H9 (cell line): ENCODE measurements around the gene NXPH3. TPM values are rescaled to one million over a fixed set of nuclear protein-coding genes. Genes with fewer than 3 reads are reported as not detected.

Source experiments
- DNase-seq: peaks from one replicate; pipeline ENCODE4 v3.0.0-alpha.2; 2017
- H2AFZ ChIP-seq: one replicate; pipeline ENCODE4 v1.6.1; 2013; ENCODE audit warnings: mild to moderate bottlenecking, low read length, control low read depth, moderate library complexity
- H2AK5ac ChIP-seq: 2 replicates; pipeline ENCODE4 v1.6.1; 2013; ENCODE audit warnings: low read length, control low read depth, mixed read lengths; ENCODE audit not compliant: insufficient read length
- H2BK120ac ChIP-seq: one replicate; pipeline ENCODE4 v1.6.1; 2013; ENCODE audit warnings: low read depth, mild to moderate bottlenecking, low read length, control low read depth, inconsistent platforms; ENCODE audit not compliant: poor library complexity, severe bottlenecking
- H2BK12ac ChIP-seq: 2 replicates; pipeline ENCODE4 v1.6.1; 2013; ENCODE audit warnings: low read length, control low read depth, mixed read lengths, low read depth; ENCODE audit not compliant: insufficient read length
- H2BK15ac ChIP-seq: 2 replicates; pipeline ENCODE4 v1.6.1; 2013; ENCODE audit warnings: low read depth, low read length, control low read depth
- H2BK20ac ChIP-seq: one replicate; pipeline ENCODE4 v1.6.1; 2013; ENCODE audit warnings: low read depth, mild to moderate bottlenecking, low read length, control low read depth, inconsistent platforms; ENCODE audit not compliant: poor library complexity, severe bottlenecking
- H2BK5ac ChIP-seq: 2 replicates; pipeline ENCODE4 v1.6.1; 2013; ENCODE audit warnings: low read length, control low read depth, mixed read lengths; ENCODE audit not compliant: insufficient read length
- H3K14ac ChIP-seq: 2 replicates; pipeline ENCODE4 v1.6.1; 2013; ENCODE audit warnings: low read length, control low read depth; ENCODE audit not compliant: insufficient read depth
- H3K18ac ChIP-seq: 2 replicates; pipeline ENCODE4 v1.6.1; 2013; ENCODE audit warnings: low read depth, mild to moderate bottlenecking, mixed read lengths, low read length, control low read depth; ENCODE audit not compliant: insufficient read length
- H3K23ac ChIP-seq: 2 replicates; pipeline ENCODE4 v1.6.1; 2013; ENCODE audit warnings: low read length, control low read depth, mixed read lengths, low read depth; ENCODE audit not compliant: insufficient read length
- H3K23me2 ChIP-seq: 2 replicates; pipeline ENCODE4 v1.6.1; 2013; ENCODE audit warnings: low read depth, mild to moderate bottlenecking, mixed read lengths, low read length, control low read depth; ENCODE audit not compliant: insufficient read length, poor library complexity, severe bottlenecking
- H3K27ac ChIP-seq: 2 replicates; pipeline ENCODE4 v1.5.1; 2013; ENCODE audit warnings: low read length, control low read depth, mixed read lengths, low read depth; ENCODE audit not compliant: insufficient read length
- H3K27me3 ChIP-seq: 2 replicates; pipeline ENCODE4 v1.6.1; 2013; ENCODE audit warnings: low read length, control low read depth, inconsistent platforms; ENCODE audit not compliant: insufficient read depth
- H3K4ac ChIP-seq: 2 replicates; pipeline ENCODE4 v1.6.1; 2013; ENCODE audit warnings: low read depth, mild to moderate bottlenecking, control low read depth, inconsistent platforms, low read length, moderate library complexity
- H3K4me1 ChIP-seq: 2 replicates; pipeline ENCODE4 v1.6.1; 2013; ENCODE audit warnings: low read length, control low read depth, inconsistent platforms; ENCODE audit not compliant: insufficient read depth
- H3K4me2 ChIP-seq: 2 replicates; pipeline ENCODE4 v1.6.1; 2013; ENCODE audit warnings: low read length, control low read depth, mixed read lengths; ENCODE audit not compliant: insufficient read length, insufficient read depth
- H3K56ac ChIP-seq: 2 replicates; pipeline ENCODE4 v1.6.1; 2013; ENCODE audit warnings: low read depth, mild to moderate bottlenecking, mixed read lengths, low read length, control low read depth; ENCODE audit not compliant: insufficient read length
- H3K79me1 ChIP-seq: 2 replicates; pipeline ENCODE4 v1.6.1; 2013; ENCODE audit warnings: low read depth, mild to moderate bottlenecking, moderate library complexity, low read length, control low read depth, inconsistent platforms; ENCODE audit not compliant: insufficient read depth, poor library complexity, severe bottlenecking
- H3K79me2 ChIP-seq: 2 replicates; pipeline ENCODE4 v1.6.1; 2013; ENCODE audit warnings: low read length, control low read depth, inconsistent platforms; ENCODE audit not compliant: insufficient read depth
- H3K9ac ChIP-seq: 2 replicates; pipeline ENCODE4 v1.6.1; 2013; ENCODE audit warnings: low read length, control low read depth, mixed read lengths; ENCODE audit not compliant: insufficient read length; ENCODE audit errors: extremely low read depth
- H3K9me3 ChIP-seq: one replicate; pipeline ENCODE4 v1.6.1; 2013; ENCODE audit warnings: low read depth, low read length, inconsistent platforms; ENCODE audit not compliant: control insufficient read depth
- H3T11ph ChIP-seq: one replicate; pipeline ENCODE4 v1.6.1; 2013; ENCODE audit warnings: mild to moderate bottlenecking, low read length, control low read depth, inconsistent platforms
- H4K20me1 ChIP-seq: one replicate; pipeline ENCODE4 v1.6.1; 2013; ENCODE audit not compliant: control insufficient read depth, insufficient read length, insufficient read depth
- H4K5ac ChIP-seq: 2 replicates; pipeline ENCODE4 v1.6.1; 2013; ENCODE audit warnings: low read depth, mild to moderate bottlenecking, mixed read lengths, low read length, control low read depth; ENCODE audit not compliant: insufficient read length
- H4K8ac ChIP-seq: replicated peaks from 2 replicates; pipeline ENCODE4 v1.6.1; 2013; ENCODE audit warnings: low read length, control low read depth, mixed read lengths, low read depth; ENCODE audit not compliant: insufficient read length
- H4K91ac ChIP-seq: 2 replicates; pipeline ENCODE4 v1.6.1; 2013; ENCODE audit warnings: low read depth, mild to moderate bottlenecking, moderate library complexity, mixed read lengths, low read length, control low read depth; ENCODE audit not compliant: insufficient read length
- H3K27ac Mint-ChIP-seq, 3 experiments: 2 replicates in 2 of 3; 3 replicates in 1 of 3; pipeline ENCODE4 v1.8.0; 2020 to 2021; ENCODE audit warnings: mixed read lengths in 3 of 3, mild to moderate bottlenecking in 1 of 3, moderate library complexity in 1 of 3
- H3K27me3 Mint-ChIP-seq: 2 replicates; pipeline ENCODE4 v1.8.0; 2021; ENCODE audit warnings: low read depth, mild to moderate bottlenecking, moderate library complexity, mixed read lengths
- H3K36me3 Mint-ChIP-seq, 3 experiments: 2 replicates in 2 of 3; 3 replicates in 1 of 3; pipeline ENCODE4 v1.8.0; 2020 to 2021; ENCODE audit warnings: low read depth in 3 of 3, mixed read lengths in 3 of 3; ENCODE audit not compliant: insufficient read depth in 1 of 3
- H3K4me1 Mint-ChIP-seq, 2 experiments: 2 replicates each; pipeline ENCODE4 v1.8.0; 2020; ENCODE audit warnings: mixed read lengths in 2 of 2
- H3K4me3 Mint-ChIP-seq, 2 experiments: 2 replicates in 1 of 2; 3 replicates in 1 of 2; pipeline ENCODE4 v1.8.0; 2020 to 2021; ENCODE audit warnings: mild to moderate bottlenecking in 2 of 2, mixed read lengths in 2 of 2, moderate library complexity in 1 of 2
- H3K9me3 Mint-ChIP-seq, 2 experiments: 2 replicates in 1 of 2; 3 replicates in 1 of 2; pipeline ENCODE4 v1.8.0; 2020; ENCODE audit warnings: mild to moderate bottlenecking in 2 of 2, mixed read lengths in 2 of 2, moderate library complexity in 1 of 2
- CTCF ChIP-seq: fragments of 200-600 bp; sonication (generic); conservative IDR thresholded peaks from 3 replicates; pipeline ENCODE4 v1.8.0; 2021; ENCODE audit warnings: antibody characterized with exemption, mild to moderate bottlenecking
- WGBS: extraction: QIAGEN DNeasy Blood & Tissue Kit; methylation state at CpG from one replicate; pipeline ENCODE4 v1.1.7; 2013; ENCODE audit warnings: missing lambda C conversion rate, low lambda C conversion rate, mixed read lengths; ENCODE audit not compliant: insufficient read length; ENCODE audit errors: extremely low coverage; 5-methylcytosine and 5-hydroxymethylcytosine counted together
- total RNA-seq: library from RNA; stranded (reverse); gene quantifications from 2 replicates; pipeline ENCODE4 v1.2.1, GENCODE V29; 2021

Gene NXPH3
- total RNA-seq, 1 experiment from 2014 or later: 1.3 TPM

GRCh38 chr17:49578414-49578813, 2.7 kb downstream of the NXPH3 start:
- Histone ChIP-seq H2BK15ac (no peak overlapping the region), H3K23ac (no peak overlapping the region), H2BK20ac (no peak overlapping the region), H3K9ac (no peak overlapping the region), H4K8ac (no peak overlapping the region), H2BK12ac (no peak overlapping the region), H4K5ac (no peak overlapping the region), H3K4me2 (no peak overlapping the region), H3K9me3 (no peaks in the 10 kb centered on the region), H3K79me1 (no peaks in the 10 kb centered on the region), H3K4me1 (peaks cover 3% of the 10 kb centered on the region; the same call in 1 of the 2 replicates), H4K20me1 (no peaks in the 10 kb centered on the region), H2BK5ac (no peak overlapping the region), H3K4ac (no peak overlapping the region), H3K56ac (no peak overlapping the region), H3K27ac (no peak overlapping the region), H3K79me2 (no peaks in the 10 kb centered on the region), H2BK120ac (no peak overlapping the region), H3K18ac (no peak overlapping the region), H2AK5ac (no peak overlapping the region), H3K23me2 (peaks cover 4% of the 10 kb centered on the region), H3K27me3 (peaks cover 3% of the 10 kb centered on the region; the same call in 1 of the 2 replicates), H3T11ph (no peak overlapping the region), H4K91ac (no peak overlapping the region), H3K14ac (no peak overlapping the region), H2AFZ (no peak overlapping the region)
- Mint-ChIP-seq H3K4me1 (peaks cover 25 to 37% of the 10 kb centered on the region in 2 experiments), H3K27me3 (peaks cover 38% of the 10 kb centered on the region), H3K4me3 (no peak overlapping the region; a peak in 1 of 5 replicates), H3K27ac (no peak overlapping the region), H3K36me3 (no peaks in the 10 kb centered on the region), H3K9me3 (no peaks in the 10 kb centered on the region; a peak in 1 of 5 replicates)
- no CpG with 5 or more reads among the region's 13 CpGs for WGBS
- DNase-seq: no peak
- no peak for TF ChIP-seq CTCF
